Measurements from ENCODE around the gene COX4I2. TPM values are rescaled to one million over a fixed set of nuclear protein-coding genes. Genes with fewer than 3 reads are reported as not detected.
A peak's percentile ranks its signal among the peaks of the same experiment; 100 is the strongest.

The COX4I2 gene
- total RNA-seq, 1 donor from 2014 or later: not detected

DNA sequence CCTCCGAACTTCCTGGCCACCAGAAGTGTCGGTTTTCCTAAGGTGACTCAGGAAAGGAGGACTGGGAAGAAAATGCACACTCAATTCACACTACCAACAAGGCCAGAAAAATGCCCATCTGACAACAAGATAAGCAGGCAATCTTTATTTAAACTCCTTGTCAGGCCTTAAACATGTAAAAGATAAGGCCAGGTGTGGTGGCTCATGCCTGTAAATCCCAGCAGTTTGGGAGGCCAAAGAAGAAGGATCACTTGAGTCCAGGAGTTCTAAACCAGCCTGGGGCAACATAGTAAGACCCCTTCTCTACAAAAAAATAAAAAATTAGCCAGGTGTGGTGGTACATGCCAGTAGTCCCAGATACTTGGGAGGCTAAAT, 40.2 kb upstream of the COX4I2 start:
- Mint-ChIP-seq H3K4me3 (ENCODE audit: unreplicated experiment) (no peak overlapping the region), H3K9me3 (ENCODE audit: unreplicated experiment) (no peaks in the 10 kb centered on the region), H3K27me3 (ENCODE audit: unreplicated experiment) (no peaks in the 10 kb centered on the region), H3K36me3 (ENCODE audit: unreplicated experiment) (no peaks in the 10 kb centered on the region), H3K4me1 (ENCODE audit: unreplicated experiment) (peaks cover 41% of the 10 kb centered on the region), H3K27ac (ENCODE audit: unreplicated experiment) (no peak overlapping the region)
- TF ChIP-seq, protein P1, sequence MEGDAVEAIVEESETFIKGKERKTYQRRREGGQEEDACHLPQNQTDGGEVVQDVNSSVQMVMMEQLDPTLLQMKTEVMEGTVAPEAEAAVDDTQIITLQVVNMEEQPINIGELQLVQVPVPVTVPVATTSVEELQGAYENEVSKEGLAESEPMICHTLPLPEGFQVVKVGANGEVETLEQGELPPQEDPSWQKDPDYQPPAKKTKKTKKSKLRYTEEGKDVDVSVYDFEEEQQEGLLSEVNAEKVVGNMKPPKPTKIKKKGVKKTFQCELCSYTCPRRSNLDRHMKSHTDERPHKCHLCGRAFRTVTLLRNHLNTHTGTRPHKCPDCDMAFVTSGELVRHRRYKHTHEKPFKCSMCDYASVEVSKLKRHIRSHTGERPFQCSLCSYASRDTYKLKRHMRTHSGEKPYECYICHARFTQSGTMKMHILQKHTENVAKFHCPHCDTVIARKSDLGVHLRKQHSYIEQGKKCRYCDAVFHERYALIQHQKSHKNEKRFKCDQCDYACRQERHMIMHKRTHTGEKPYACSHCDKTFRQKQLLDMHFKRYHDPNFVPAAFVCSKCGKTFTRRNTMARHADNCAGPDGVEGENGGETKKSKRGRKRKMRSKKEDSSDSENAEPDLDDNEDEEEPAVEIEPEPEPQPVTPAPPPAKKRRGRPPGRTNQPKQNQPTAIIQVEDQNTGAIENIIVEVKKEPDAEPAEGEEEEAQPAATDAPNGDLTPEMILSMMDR (IDR thresholded peaks at IDR 0.05): no peak
- no peak for DNase-seq (ENCODE audit: extremely low spot score, unreplicated experiment)

DNA sequence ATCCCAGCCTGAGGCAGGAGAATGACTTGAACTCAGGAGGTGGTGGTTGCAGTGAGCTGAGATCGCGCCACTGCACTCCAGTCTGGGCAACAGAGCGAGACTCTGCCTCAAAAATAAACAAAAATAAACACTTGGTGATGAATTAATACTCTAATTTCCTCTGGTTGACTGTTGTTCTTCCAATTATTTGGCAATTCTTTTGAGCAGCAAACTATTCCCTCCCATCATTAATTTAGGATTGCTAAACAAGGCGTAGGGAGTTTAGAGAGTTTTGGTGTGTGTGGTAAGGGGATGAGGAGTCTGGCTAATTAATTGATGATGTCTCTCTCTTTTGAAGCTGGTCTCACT, 35.3 kb upstream of the COX4I2 start:
- peaks cover 40% of the 10 kb centered on the region for H3K4me1 Mint-ChIP-seq (ENCODE audit: unreplicated experiment)
- H3K9me3 Mint-ChIP-seq (ENCODE audit: unreplicated experiment): no peaks in the 10 kb centered on the region
- no peak for DNase-seq (ENCODE audit: extremely low spot score, unreplicated experiment)
- no peak overlapping the region for H3K4me3 Mint-ChIP-seq (ENCODE audit: unreplicated experiment)
- peak overlapping the region; percentile 38 for H3K27ac Mint-ChIP-seq (ENCODE audit: unreplicated experiment)
- no peaks in the 10 kb centered on the region for H3K36me3 Mint-ChIP-seq (ENCODE audit: unreplicated experiment)
- H3K27me3 Mint-ChIP-seq (ENCODE audit: unreplicated experiment): no peaks in the 10 kb centered on the region
- TF ChIP-seq, protein P1 (IDR thresholded peaks at IDR 0.05): no peak

DNA sequence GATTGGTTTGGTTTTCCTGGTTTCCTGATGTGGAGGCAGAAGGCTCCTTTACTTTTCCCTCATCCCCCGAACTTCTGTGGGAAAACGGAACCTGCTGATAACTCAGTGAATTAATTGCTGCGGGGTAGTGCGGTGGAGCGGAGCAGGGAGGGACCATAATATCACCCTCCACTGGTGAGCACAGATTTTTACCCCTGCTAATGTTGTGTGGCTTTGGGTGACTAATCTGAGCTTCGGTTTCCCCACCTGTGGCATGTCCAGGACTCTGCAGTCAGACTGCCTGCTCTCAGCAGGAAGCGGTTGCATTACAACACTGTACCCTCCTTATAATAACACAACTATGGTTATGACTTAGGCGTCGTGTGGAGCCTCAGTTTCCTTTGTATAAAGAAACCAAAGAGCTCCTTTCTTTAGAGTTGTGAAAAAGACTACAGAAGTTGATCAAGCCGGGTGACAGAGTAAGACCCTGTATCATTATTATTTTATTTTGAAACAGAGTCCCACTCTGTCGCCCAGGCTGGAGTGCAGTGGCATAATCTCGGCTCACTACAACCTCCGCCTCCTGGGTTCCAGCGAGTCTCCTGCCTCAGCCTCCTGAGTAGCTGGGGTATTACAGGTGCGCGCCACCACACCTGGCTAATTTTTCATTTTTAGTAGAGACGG, 34.8 kb upstream of the COX4I2 start:
- Mint-ChIP-seq H3K9me3 (ENCODE audit: unreplicated experiment) (no peaks in the 10 kb centered on the region), H3K27ac (ENCODE audit: unreplicated experiment) (peak overlapping the region; percentile 38), H3K36me3 (ENCODE audit: unreplicated experiment) (no peaks in the 10 kb centered on the region), H3K4me1 (ENCODE audit: unreplicated experiment) (peaks cover 41% of the 10 kb centered on the region), H3K27me3 (ENCODE audit: unreplicated experiment) (no peaks in the 10 kb centered on the region), H3K4me3 (ENCODE audit: unreplicated experiment) (peak overlapping the region; percentile 61)
- TF ChIP-seq, protein P1 (IDR thresholded peaks at IDR 0.05): no peak
- DNase-seq (ENCODE audit: extremely low spot score, unreplicated experiment): no peak

DNA sequence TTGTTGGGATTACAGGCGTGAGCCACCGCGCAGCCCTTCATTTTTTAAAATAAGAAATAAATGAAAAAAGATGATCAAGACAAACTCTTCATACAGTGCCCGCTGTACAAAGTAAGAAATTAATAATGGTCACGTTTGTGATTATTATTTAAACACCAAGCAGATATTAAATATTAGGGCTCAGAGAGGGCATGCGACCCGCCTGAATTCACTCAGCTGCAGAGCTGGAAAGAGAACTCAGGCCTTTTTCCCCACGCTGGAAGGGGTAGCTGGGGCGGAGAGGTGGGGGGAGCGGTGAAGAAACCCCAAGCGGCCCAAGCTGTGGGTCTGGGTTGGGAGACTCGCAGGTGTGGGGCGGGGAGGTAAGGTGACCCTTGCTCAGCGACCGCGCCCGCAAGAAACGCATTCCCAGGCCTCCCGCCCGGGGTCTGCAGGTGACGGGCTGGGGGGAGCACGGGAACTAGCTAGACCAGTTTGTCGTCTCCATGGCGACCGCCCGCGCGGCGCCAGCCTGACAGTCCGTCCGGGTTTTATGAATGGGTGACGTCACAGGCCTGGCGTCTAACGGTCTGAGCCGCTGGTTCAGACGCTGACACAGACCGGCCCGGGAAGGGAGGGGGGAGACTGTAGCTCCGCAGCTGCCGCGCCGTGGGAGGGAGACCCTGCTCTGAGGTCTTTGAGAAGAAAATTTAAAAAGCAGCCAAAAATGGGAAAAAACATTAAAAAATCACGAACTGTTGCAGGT, 33.7 kb upstream of the COX4I2 start:
- TF ChIP-seq, protein P1 (IDR thresholded peaks at IDR 0.05): no peak
- Mint-ChIP-seq H3K4me3 (ENCODE audit: unreplicated experiment) (peak overlapping the region; percentile 94), H3K36me3 (ENCODE audit: unreplicated experiment) (no peaks in the 10 kb centered on the region), H3K27ac (ENCODE audit: unreplicated experiment) (peak overlapping the region; percentile 82), H3K27me3 (ENCODE audit: unreplicated experiment) (no peaks in the 10 kb centered on the region), H3K4me1 (ENCODE audit: unreplicated experiment) (peaks cover 50% of the 10 kb centered on the region), H3K9me3 (ENCODE audit: unreplicated experiment) (no peaks in the 10 kb centered on the region)
- DNase-seq (ENCODE audit: extremely low spot score, unreplicated experiment): peak; percentile 90

DNA sequence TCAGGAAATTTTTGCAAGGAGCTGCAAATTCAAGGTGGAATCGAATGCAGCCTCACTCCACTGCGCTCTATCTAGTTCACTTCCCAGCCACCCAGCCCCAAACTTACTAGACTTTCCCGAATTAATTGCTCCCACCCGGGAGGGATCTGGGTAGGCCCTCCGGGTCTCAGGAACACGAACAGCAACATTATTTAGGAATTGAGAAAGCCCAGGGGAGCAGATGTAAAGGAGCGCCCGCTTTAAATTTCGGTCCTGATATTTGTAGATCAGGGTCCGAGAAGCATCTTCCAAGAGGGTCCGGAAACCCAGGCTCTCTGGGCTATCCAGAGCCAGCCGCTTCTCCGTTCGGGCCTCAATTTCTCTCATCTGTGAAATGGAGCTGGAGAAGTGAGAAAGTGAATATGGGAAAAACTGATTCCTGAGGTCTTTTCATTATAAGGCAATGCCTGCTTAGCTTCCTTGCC, 33.1 kb upstream of the COX4I2 start:
- Mint-ChIP-seq H3K4me1 (ENCODE audit: unreplicated experiment) (peaks cover 50% of the 10 kb centered on the region), H3K27me3 (ENCODE audit: unreplicated experiment) (no peaks in the 10 kb centered on the region), H3K4me3 (ENCODE audit: unreplicated experiment) (peak overlapping the region; percentile 94), H3K9me3 (ENCODE audit: unreplicated experiment) (no peaks in the 10 kb centered on the region), H3K36me3 (ENCODE audit: unreplicated experiment) (no peaks in the 10 kb centered on the region), H3K27ac (ENCODE audit: unreplicated experiment) (peak overlapping the region; percentile 82)
- no peak for DNase-seq (ENCODE audit: extremely low spot score, unreplicated experiment)
- TF ChIP-seq, protein P1 (IDR thresholded peaks at IDR 0.05): no peak

Data from osteocyte (in vitro differentiated cells).